Measurements from ENCODE around the gene STUB1.

DNA sequence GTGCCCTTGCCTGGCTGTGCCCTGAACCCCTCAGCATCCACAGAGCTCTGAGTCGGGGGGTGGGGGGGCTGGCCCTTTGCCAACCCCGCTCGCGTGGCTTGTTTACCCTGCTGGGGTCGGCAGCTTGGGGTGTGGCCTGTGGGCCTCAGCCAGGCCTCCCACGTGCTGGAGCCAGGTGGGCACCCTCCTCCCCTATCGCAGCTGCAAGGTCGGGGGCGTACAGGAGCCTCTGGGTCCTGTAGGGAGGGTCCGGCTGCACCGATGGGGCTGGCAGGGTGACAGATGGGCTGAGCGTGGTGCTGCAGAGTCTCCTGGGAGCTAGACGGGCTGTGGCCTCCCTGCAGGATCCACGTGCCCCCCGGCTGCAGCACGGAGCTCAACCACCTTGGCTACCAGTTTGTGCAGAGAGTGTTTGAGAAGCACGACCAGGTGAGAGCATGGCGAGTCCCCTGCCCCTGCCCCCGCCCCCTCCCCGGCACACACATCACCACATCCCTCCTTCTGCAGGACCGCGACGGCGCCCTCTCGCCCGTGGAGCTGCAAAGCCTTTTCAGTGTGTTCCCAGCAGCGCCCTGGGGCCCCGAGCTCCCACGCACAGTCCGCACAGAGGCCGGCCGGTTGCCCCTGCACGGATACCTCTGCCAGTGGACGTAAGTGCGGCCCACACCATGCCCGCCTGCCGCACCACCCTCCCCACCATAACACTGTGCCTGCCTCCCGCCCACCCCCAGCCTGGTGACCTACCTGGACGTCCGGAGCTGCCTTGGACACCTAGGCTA, 8.7 kb upstream of the STUB1 start:
- TF ChIP-seq CTCF (IDR thresholded peaks at IDR 0.05; ENCODE audit: insufficient read depth, low read length) = no peak
- no peak for TF ChIP-seq POLR2AphosphoS5 (IDR thresholded peaks at IDR 0.05; ENCODE audit: low read depth)
- TF ChIP-seq REST (IDR thresholded peaks at IDR 0.05; ENCODE audit: insufficient replicate concordance, low read depth) = no peak
- no peak for TF ChIP-seq GABPA (IDR thresholded peaks at IDR 0.05; ENCODE audit: low read depth)
- no peak for TF ChIP-seq SPI1 (IDR thresholded peaks at IDR 0.05; ENCODE audit: borderline replicate concordance, low read depth)
